Bronchial epithelial cell (primary cell): Measurements from ENCODE around the gene F10. TPM values are rescaled to one million over a fixed set of nuclear protein-coding genes. Genes with fewer than 3 reads are reported as not detected.
A peak's percentile ranks its signal among the peaks of the same experiment; 100 is the strongest.
"Not testable (repeated sequence)": the region's sequence is repeated elsewhere in the genome, so short reads cannot be mapped to it uniquely, and the experiment has no call there.

Source experiments
- DNase-seq: peaks from one replicate; pipeline ENCODE4 v3.0.0-alpha.2; 2010; ENCODE audit warnings: low read depth
- FAIRE-seq: peaks from 2 replicates; lab custom pipeline; 2011; peaks lifted over from hg19 to GRCh38; lab: Jason Lieb, UNC
- H3K27me3 ChIP-seq: 2 replicates; pipeline ENCODE4 v1.5.1; 2011; ENCODE audit warnings: low read length; ENCODE audit not compliant: control insufficient read depth, insufficient read depth
- H3K36me3 ChIP-seq: 2 replicates; pipeline ENCODE4 v1.5.1; 2011; ENCODE audit warnings: low read length; ENCODE audit not compliant: control insufficient read depth, insufficient read depth
- H3K4me3 ChIP-seq: 2 replicates; pipeline ENCODE4 v1.5.1; 2011; ENCODE audit warnings: mild to moderate bottlenecking, low read depth, low read length, control low read depth
- CTCF ChIP-seq: IDR thresholded peaks from 2 replicates; pipeline ENCODE4 v1.5.1; 2011; ENCODE audit warnings: mild to moderate bottlenecking, moderate library complexity, low read length, control low read depth, inconsistent platforms; ENCODE audit not compliant: insufficient read depth, severe bottlenecking
- total RNA-seq: library from RNA; depleted of rRNA; stranded (reverse); fragments of >200 nt; gene quantifications from 2 replicates; pipeline ENCODE4 v1.2.1, GENCODE V29; 2014

The F10 gene
- total RNA-seq, 1 donor from 2014 or later: 0.26 TPM

GRCh38 chr13:113159701-113160100 lies 37.1 kb downstream of the F10 start:
- H3K36me3 ChIP-seq: no peaks in the 10 kb centered on the region
- DNase-seq: no peak
- no peak for TF ChIP-seq CTCF
- no peak overlapping the region for H3K4me3 ChIP-seq
- H3K27me3 ChIP-seq: peaks cover 10% of the 10 kb centered on the region
- no peak for FAIRE-seq

- no peak for FAIRE-seq
Observed at GRCh38 chr13:113160983-113161382, 38.4 kb downstream of the F10 start.

GRCh38 chr13:113161433-113161832 lies 38.8 kb downstream of the F10 start:
- no peaks in the 10 kb centered on the region for H3K36me3 ChIP-seq
- DNase-seq (no peak), FAIRE-seq (no peak)
- no peak overlapping the region for H3K4me3 ChIP-seq
- peaks cover 10% of the 10 kb centered on the region for H3K27me3 ChIP-seq
- no peak for TF ChIP-seq CTCF

More at GRCh38 chr13:113160983-113161382, 38.4 kb downstream of the F10 start:
- Histone ChIP-seq H3K27me3 (peaks cover 10% of the 10 kb centered on the region), H3K36me3 (no peaks in the 10 kb centered on the region), H3K4me3 (no peak overlapping the region)
- no peak for DNase-seq
- TF ChIP-seq CTCF: no peak

- H3K27me3 ChIP-seq, DNase-seq, H3K36me3 ChIP-seq, FAIRE-seq, H3K4me3 ChIP-seq: not testable (repeated sequence)
Observed at GRCh38 chr13:113161975-113162374, 39.4 kb downstream of the F10 start.

- Histone ChIP-seq H3K27me3 (peaks cover 10% of the 10 kb centered on the region), H3K36me3 (no peaks in the 10 kb centered on the region), H3K4me3 (no peak overlapping the region)
- no peak for FAIRE-seq
- no peak for DNase-seq
- no peak for TF ChIP-seq CTCF
Observed at GRCh38 chr13:113162783-113163685, 40.4 kb downstream of the F10 start.

GRCh38 chr13:113164492-113164891 lies 41.9 kb downstream of the F10 start:
- TF ChIP-seq CTCF: no peak
- FAIRE-seq: peak; percentile 23
- no peak for DNase-seq

More at GRCh38 chr13:113164492-113164891, 41.9 kb downstream of the F10 start:
- Histone ChIP-seq H3K27me3 (peaks cover 9% of the 10 kb centered on the region), H3K4me3 (no peak overlapping the region), H3K36me3 (no peaks in the 10 kb centered on the region)
